Measurements from ENCODE around the gene CCL8.

The CCL8 gene

GRCh38 chr17:34363183-34363661 is 44.0 kb downstream of the CCL8 start, which contains the start of gene CCL1:
Gene CCL1, minus strand, starts transcription at chr17:34363233. Its CDS starts 72 bp downstream, at chr17:34363161.
- in situ Hi-C loops (cut with HindIII; ENCODE audit: low pct_unique_long_range_greater_than_20kb, low sequenced_read_pairs): no loop called here
- TF ChIP-seq JUND (IDR thresholded peaks at IDR 0.05; ENCODE audit: low read depth): no peak
- DNase-seq (ENCODE audit: low read depth in 1 of 2, low spot score in 1 of 2): no peak

GRCh38 chr17:34364751-34365150 is 45.5 kb downstream of the CCL8 start:
- in situ Hi-C loops (cut with HindIII; ENCODE audit: low pct_unique_long_range_greater_than_20kb, low sequenced_read_pairs): no loop called here
- no peak for DNase-seq (ENCODE audit: low read depth in 1 of 2, low spot score in 1 of 2)
- no peak for TF ChIP-seq JUND (IDR thresholded peaks at IDR 0.05; ENCODE audit: low read depth)

GRCh38 chr17:34365340-34365739 is 46.1 kb downstream of the CCL8 start:
- DNase-seq (ENCODE audit: low read depth in 1 of 2, low spot score in 1 of 2): no peak
- no peak for TF ChIP-seq JUND (IDR thresholded peaks at IDR 0.05; ENCODE audit: low read depth)
- in situ Hi-C loops (cut with HindIII; ENCODE audit: low pct_unique_long_range_greater_than_20kb, low sequenced_read_pairs): no loop called here

- in situ Hi-C loops (cut with HindIII; ENCODE audit: low pct_unique_long_range_greater_than_20kb, low sequenced_read_pairs): no loop called here
- DNase-seq (ENCODE audit: low read depth in 1 of 2, low spot score in 1 of 2): no peak
- TF ChIP-seq JUND (IDR thresholded peaks at IDR 0.05; ENCODE audit: low read depth): no peak
These were observed 46.8 kb downstream of the CCL8 start for GRCh38 chr17:34366010-34366409.

- TF ChIP-seq JUND (IDR thresholded peaks at IDR 0.05; ENCODE audit: low read depth): no peak
- in situ Hi-C loops (cut with HindIII; ENCODE audit: low pct_unique_long_range_greater_than_20kb, low sequenced_read_pairs): no loop called here
- no peak for DNase-seq (ENCODE audit: low read depth in 1 of 2, low spot score in 1 of 2)
These were observed 47.4 kb downstream of the CCL8 start for GRCh38 chr17:34366529-34367107.

- in situ Hi-C loops (cut with HindIII; ENCODE audit: low pct_unique_long_range_greater_than_20kb, low sequenced_read_pairs): no loop called here
- DNase-seq (ENCODE audit: low read depth in 1 of 2, low spot score in 1 of 2): no peak
- no peak for TF ChIP-seq JUND (IDR thresholded peaks at IDR 0.05; ENCODE audit: low read depth)
These were observed 48.4 kb downstream of the CCL8 start for GRCh38 chr17:34367486-34368195.

GRCh38 chr17:34368196-34368945 is 49.1 kb downstream of the CCL8 start:
- TF ChIP-seq JUND (IDR thresholded peaks at IDR 0.05; ENCODE audit: low read depth): no peak
- no peak for DNase-seq (ENCODE audit: low read depth in 1 of 2, low spot score in 1 of 2)
- in situ Hi-C loops (cut with HindIII; ENCODE audit: low pct_unique_long_range_greater_than_20kb, low sequenced_read_pairs): no loop called here

- DNase-seq (ENCODE audit: low read depth in 1 of 2, low spot score in 1 of 2): no peak
- in situ Hi-C loops (cut with HindIII; ENCODE audit: low pct_unique_long_range_greater_than_20kb, low sequenced_read_pairs): no loop called here
- no peak for TF ChIP-seq JUND (IDR thresholded peaks at IDR 0.05; ENCODE audit: low read depth)
These were observed 49.8 kb downstream of the CCL8 start for GRCh38 chr17:34368946-34369500.

GRCh38 chr17:34369571-34369970 is 50.3 kb downstream of the CCL8 start:
- in situ Hi-C loops (cut with HindIII; ENCODE audit: low pct_unique_long_range_greater_than_20kb, low sequenced_read_pairs): no loop called here
- no peak for TF ChIP-seq JUND (IDR thresholded peaks at IDR 0.05; ENCODE audit: low read depth)
- DNase-seq (ENCODE audit: low read depth in 1 of 2, low spot score in 1 of 2): no peak

- in situ Hi-C loops (cut with HindIII; ENCODE audit: low pct_unique_long_range_greater_than_20kb, low sequenced_read_pairs): no loop called here
- TF ChIP-seq JUND (IDR thresholded peaks at IDR 0.05; ENCODE audit: low read depth): no peak
- no peak for DNase-seq (ENCODE audit: low read depth in 1 of 2, low spot score in 1 of 2)
These were observed 51.3 kb downstream of the CCL8 start for GRCh38 chr17:34370376-34370996.

- no peak for TF ChIP-seq JUND (IDR thresholded peaks at IDR 0.05; ENCODE audit: low read depth)
- no peak for DNase-seq (ENCODE audit: low read depth in 1 of 2, low spot score in 1 of 2)
- in situ Hi-C loops (cut with HindIII; ENCODE audit: low pct_unique_long_range_greater_than_20kb, low sequenced_read_pairs): no loop called here
These were observed 51.8 kb downstream of the CCL8 start for GRCh38 chr17:34370997-34371395.

Measured in T47D (cell line).